ENCODE data around the gene DGKD.

Gene DGKD

GRCh38 chr2:233458826-233459225 is 104.5 kb downstream of the DGKD start:
- ATAC-seq: no peak
- TF ChIP-seq ESRRG (CRISPR knock-in tag; IDR thresholded peaks at IDR 0.05) (no peak), PPARA (CRISPR knock-in tag; IDR thresholded peaks at IDR 0.05; ENCODE audit: borderline replicate concordance) (no peak), TOX (CRISPR knock-in tag; IDR thresholded peaks at IDR 0.05; ENCODE audit: borderline replicate concordance) (no peak), ZNF70 (CRISPR knock-in tag; IDR thresholded peaks at IDR 0.05) (no peak), ZFP3 (CRISPR knock-in tag; IDR thresholded peaks at IDR 0.05) (no peak), ZC3H10 (CRISPR knock-in tag; IDR thresholded peaks at IDR 0.05) (no peak), PATZ1 (CRISPR knock-in tag; IDR thresholded peaks at IDR 0.05; ENCODE audit: borderline replicate concordance) (no peak), POU6F1 (CRISPR knock-in tag; IDR thresholded peaks at IDR 0.05; ENCODE audit: borderline replicate concordance, low read depth) (no peak), CSRNP3 (CRISPR knock-in tag; IDR thresholded peaks at IDR 0.05) (no peak), OSR1 (CRISPR knock-in tag; IDR thresholded peaks at IDR 0.05) (no peak)

- TF ChIP-seq OSR1 (CRISPR knock-in tag; IDR thresholded peaks at IDR 0.05): no peak
- no peak for ATAC-seq
Measured at GRCh38 chr2:233459426-233459825, 105.1 kb downstream of the DGKD start.

GRCh38 chr2:233460726-233461441 is 106.6 kb downstream of the DGKD start:
- ATAC-seq: no peak
- TF ChIP-seq POU6F1 (CRISPR knock-in tag; IDR thresholded peaks at IDR 0.05; ENCODE audit: borderline replicate concordance, low read depth) (no peak), CSRNP3 (CRISPR knock-in tag; IDR thresholded peaks at IDR 0.05) (no peak), TSHZ2 (CRISPR knock-in tag; IDR thresholded peaks at IDR 0.05) (no peak), ZFP3 (CRISPR knock-in tag; IDR thresholded peaks at IDR 0.05) (no peak), ZNF565 (CRISPR knock-in tag; conservative IDR thresholded peaks at IDR 0.05; ENCODE audit: low read depth) (no peak), CREB5 (CRISPR knock-in tag; IDR thresholded peaks at IDR 0.05; ENCODE audit: low read depth) (no peak), CSDC2 (CRISPR knock-in tag; IDR thresholded peaks at IDR 0.05) (no peak), ZFP30 (CRISPR knock-in tag; IDR thresholded peaks at IDR 0.05) (no peak)

Measured in SK-N-SH treated with all-trans-retinoic acid at 6 μM for 48 hours (cell line).